Nephron progenitor cell (in vitro differentiated cells): Measurements from ENCODE around the gene GNAO1.

Experiments
- DNase-seq: peaks from one replicate; pipeline ENCODE4 v3.0.0; 2021
- H3K27ac Mint-ChIP-seq: 2 replicates; pipeline ENCODE4 v1.8.0; 2021; ENCODE audit warnings: mild to moderate bottlenecking, moderate library complexity, mixed read lengths
- H3K27me3 Mint-ChIP-seq: 2 replicates; pipeline ENCODE4 v1.8.0; 2021; ENCODE audit warnings: mild to moderate bottlenecking, low read depth, mixed read lengths; ENCODE audit not compliant: poor library complexity
- H3K36me3 Mint-ChIP-seq: 2 replicates; pipeline ENCODE4 v1.8.0; 2021; ENCODE audit warnings: low read depth, mixed read lengths
- H3K4me1 Mint-ChIP-seq: 2 replicates; pipeline ENCODE4 v1.8.0; 2021; ENCODE audit warnings: mixed read lengths
- H3K4me3 Mint-ChIP-seq: 2 replicates; pipeline ENCODE4 v1.8.0; 2021; ENCODE audit warnings: mild to moderate bottlenecking, moderate library complexity, mixed read lengths
- H3K9me3 Mint-ChIP-seq: 2 replicates; pipeline ENCODE4 v1.8.0; 2021; ENCODE audit warnings: mild to moderate bottlenecking, moderate library complexity, mixed read lengths
- CTCF ChIP-seq: fragments of 200-600 bp; sonication (generic); IDR thresholded peaks from 2 replicates; pipeline ENCODE4 v1.5.0; 2021; ENCODE audit warnings: antibody characterized with exemption

Gene GNAO1

DNA sequence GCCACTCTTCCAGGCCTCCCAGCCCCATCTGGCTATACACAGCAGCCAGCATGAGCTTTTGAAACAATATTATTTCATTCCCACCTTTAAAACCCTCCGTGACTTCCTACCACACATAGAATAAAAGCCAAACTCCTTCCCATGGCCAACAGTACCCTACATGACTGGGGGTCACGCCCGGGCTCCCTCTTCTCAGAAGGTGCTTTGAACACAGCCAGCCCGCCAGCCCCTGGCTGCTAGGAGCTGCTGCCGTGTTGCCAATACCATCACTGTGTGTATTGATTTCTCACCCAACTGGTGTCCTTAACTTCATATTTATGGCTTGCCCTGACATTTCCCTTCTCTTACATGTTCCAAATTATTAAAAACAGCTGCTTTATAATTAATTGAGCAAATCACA is 111.2 kb downstream of the GNAO1 start:
- DNase-seq: no peak
- H3K27me3 Mint-ChIP-seq: peaks cover 11% of the 10 kb centered on the region
- no peak for TF ChIP-seq CTCF
- H3K36me3 Mint-ChIP-seq: no peaks in the 10 kb centered on the region
- H3K4me3 Mint-ChIP-seq: no peak overlapping the region
- no peaks in the 10 kb centered on the region for H3K9me3 Mint-ChIP-seq
- H3K27ac Mint-ChIP-seq: peak overlapping the region; percentile 39
- peaks cover 76% of the 10 kb centered on the region for H3K4me1 Mint-ChIP-seq

DNA sequence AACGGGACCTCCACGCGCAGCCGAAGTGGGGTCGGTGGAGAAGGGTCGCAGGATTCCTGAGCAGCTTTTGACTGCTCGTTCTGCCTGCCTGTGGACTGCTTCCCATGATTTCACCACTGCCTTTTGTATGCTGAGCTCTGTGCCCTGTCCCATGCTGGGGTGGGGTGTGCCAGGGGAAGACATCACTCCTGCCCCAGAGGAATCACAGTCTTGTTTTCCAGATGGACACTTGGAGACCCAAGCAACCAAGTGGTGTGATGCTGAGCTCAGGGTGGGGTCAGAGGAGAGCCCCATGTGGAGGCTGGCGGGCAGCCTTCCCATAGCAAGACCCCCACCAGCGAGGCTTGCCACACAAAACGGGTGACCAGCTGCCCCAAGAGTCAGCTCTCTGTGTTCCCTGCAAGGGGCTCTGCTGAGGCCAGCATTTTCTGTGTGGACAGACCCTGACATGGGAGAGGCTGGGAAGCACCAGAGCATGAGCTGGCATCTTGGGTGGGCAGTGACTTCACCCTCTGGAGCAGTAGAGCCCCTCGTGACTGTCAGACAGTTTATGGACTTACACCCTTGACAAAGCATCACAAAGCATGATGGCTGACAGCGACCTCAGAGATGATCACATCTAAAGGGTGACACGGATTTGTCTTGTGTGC is 111.9 kb downstream of the GNAO1 start:
- no peak overlapping the region for H3K4me3 Mint-ChIP-seq
- peak overlapping the region; percentile 39 for H3K27ac Mint-ChIP-seq
- H3K27me3 Mint-ChIP-seq: peaks cover 10% of the 10 kb centered on the region

DNA sequence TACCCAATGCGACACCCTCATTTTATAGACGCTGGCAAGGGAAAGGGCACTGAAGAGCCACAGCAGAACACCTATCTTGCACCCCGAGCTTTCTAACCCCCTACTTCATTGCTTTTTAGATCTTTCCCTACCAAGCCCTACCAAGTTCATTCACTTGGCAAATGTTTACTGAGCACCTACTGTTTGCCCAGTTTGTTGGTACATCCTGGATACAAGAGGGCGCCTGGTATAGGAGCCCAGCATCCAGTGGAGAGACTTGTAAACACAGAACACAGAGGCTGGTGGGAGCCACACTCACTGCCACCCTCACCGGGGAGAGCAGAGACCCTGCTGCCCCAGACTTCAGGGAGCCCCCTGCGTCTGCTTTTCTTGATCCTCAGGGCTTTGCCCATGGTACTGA is 112.6 kb downstream of the GNAO1 start:
- H3K36me3 Mint-ChIP-seq: no peaks in the 10 kb centered on the region
- no peaks in the 10 kb centered on the region for H3K9me3 Mint-ChIP-seq
- H3K4me1 Mint-ChIP-seq: peaks cover 79% of the 10 kb centered on the region
- no peak overlapping the region for H3K27ac Mint-ChIP-seq
- H3K4me3 Mint-ChIP-seq: no peak overlapping the region
- peaks cover 11% of the 10 kb centered on the region for H3K27me3 Mint-ChIP-seq
- no peak for DNase-seq
- TF ChIP-seq CTCF: no peak

More for the DNA sequence above, 111.9 kb downstream of the GNAO1 start:
- Mint-ChIP-seq H3K36me3 (no peaks in the 10 kb centered on the region), H3K9me3 (no peaks in the 10 kb centered on the region), H3K4me1 (peaks cover 79% of the 10 kb centered on the region)
- no peak for TF ChIP-seq CTCF
- DNase-seq: no peak

- H3K27me3 Mint-ChIP-seq: peaks cover 15% of the 10 kb centered on the region
- peaks cover 65% of the 10 kb centered on the region for H3K4me1 Mint-ChIP-seq
- no peak for DNase-seq
- TF ChIP-seq CTCF: no peak
- no peaks in the 10 kb centered on the region for H3K36me3 Mint-ChIP-seq
- H3K27ac Mint-ChIP-seq: no peak overlapping the region
- H3K4me3 Mint-ChIP-seq: no peak overlapping the region
- H3K9me3 Mint-ChIP-seq: no peaks in the 10 kb centered on the region
Measured at GRCh38 chr16:56305956-56306565, 114.8 kb downstream of the GNAO1 start.

DNA sequence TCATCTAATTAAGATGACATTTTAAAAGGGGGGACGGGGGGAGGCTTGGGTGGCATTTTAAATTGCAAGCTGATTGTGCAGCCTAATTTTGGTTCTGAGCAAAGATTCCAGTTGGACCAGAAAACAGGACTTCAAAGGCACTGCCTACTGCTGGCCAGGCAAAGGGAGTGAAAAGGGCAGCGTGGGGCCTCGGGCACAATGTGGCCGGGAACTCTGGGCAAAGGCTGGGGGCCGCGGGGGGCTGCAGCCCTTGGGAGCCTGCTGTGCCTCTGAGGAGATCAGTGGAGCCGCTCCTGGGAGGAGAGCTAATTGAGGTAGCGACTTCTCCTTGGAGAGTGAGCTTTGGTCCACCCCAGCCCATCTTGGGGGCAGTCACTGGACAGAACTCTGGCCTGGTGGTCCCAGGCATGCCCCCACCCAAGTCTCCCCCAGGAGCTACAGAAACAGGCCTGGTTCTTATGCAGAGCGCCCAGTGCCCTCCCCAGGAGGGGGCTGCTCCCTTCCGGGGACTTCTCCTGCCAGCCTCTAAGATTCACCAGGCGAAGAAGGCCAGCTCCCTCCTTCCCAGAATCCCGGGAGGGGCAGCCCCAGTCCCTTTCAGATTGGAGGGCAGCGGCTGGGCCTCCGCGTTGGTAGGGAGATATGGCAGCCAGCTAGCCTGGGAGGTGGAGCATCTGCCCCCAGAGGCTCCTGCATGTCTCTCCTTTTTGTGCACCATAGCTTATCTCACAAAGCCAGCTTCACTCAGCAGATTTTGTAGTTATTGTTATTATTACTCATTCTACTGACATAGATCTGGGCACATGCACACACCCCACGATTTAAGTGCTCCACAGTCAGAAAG is 115.6 kb downstream of the GNAO1 start:
- DNase-seq: no peak
- Mint-ChIP-seq H3K4me1 (peaks cover 57% of the 10 kb centered on the region), H3K4me3 (no peak overlapping the region), H3K36me3 (no peaks in the 10 kb centered on the region), H3K27ac (no peak overlapping the region), H3K27me3 (peaks cover 15% of the 10 kb centered on the region), H3K9me3 (no peaks in the 10 kb centered on the region)
- TF ChIP-seq CTCF: no peak
